SH-SY5Y (cell line): Measurements from ENCODE around the gene PKNOX2.

Experiments
- GATA2 ChIP-seq: IDR thresholded peaks from 2 replicates; pipeline ENCODE4 v1.6.1; 2011; ENCODE audit warnings: mild to moderate bottlenecking, low read depth, low read length
- GATA3 ChIP-seq: IDR thresholded peaks from 2 replicates; pipeline ENCODE4 v1.6.1; 2011; ENCODE audit warnings: low read depth, mild to moderate bottlenecking, low read length, moderate library complexity

The PKNOX2 gene

GRCh38 chr11:125164422-125165110 lies at the start of gene PKNOX2:
Gene PKNOX2, plus strand, starts transcription at chr11:125164751. Its CDS starts 186,555 bp downstream, at chr11:125351306.
- TF ChIP-seq GATA2: no peak; the same call in 1 of the 2 replicates
- TF ChIP-seq GATA3: no peak

GRCh38 chr11:125117429-125117828 lies 47.1 kb upstream of the PKNOX2 start:
- TF ChIP-seq GATA2: no peak
- no peak for TF ChIP-seq GATA3

GRCh38 chr11:125123194-125123946 lies 41.2 kb upstream of the PKNOX2 start:
- TF ChIP-seq GATA2 (no peak), GATA3 (no peak)

GRCh38 chr11:125123947-125124617 lies 40.5 kb upstream of the PKNOX2 start:
- TF ChIP-seq GATA3: no peak

- TF ChIP-seq GATA2: no peak
- no peak for TF ChIP-seq GATA3
Measured at GRCh38 chr11:125124618-125124992, 39.9 kb upstream of the PKNOX2 start.

GRCh38 chr11:125128450-125128849 lies 36.1 kb upstream of the PKNOX2 start:
- TF ChIP-seq GATA2: no peak
- no peak for TF ChIP-seq GATA3

GRCh38 chr11:125129316-125129993 lies 35.1 kb upstream of the PKNOX2 start:
- TF ChIP-seq GATA3: no peak
- TF ChIP-seq GATA2: no peak

GRCh38 chr11:125132071-125132470 lies 32.5 kb upstream of the PKNOX2 start:
- TF ChIP-seq GATA2 (no peak), GATA3 (no peak)

- TF ChIP-seq GATA2: no peak
- TF ChIP-seq GATA3: no peak
Measured at GRCh38 chr11:125132596-125132995, 32.0 kb upstream of the PKNOX2 start.

- TF ChIP-seq GATA3: no peak
- TF ChIP-seq GATA2: no peak
Measured at GRCh38 chr11:125136001-125136400, 28.6 kb upstream of the PKNOX2 start.

- no peak for TF ChIP-seq GATA3
- TF ChIP-seq GATA2: no peak
Measured at GRCh38 chr11:125138966-125139365, 25.6 kb upstream of the PKNOX2 start.

GRCh38 chr11:125139778-125140177 lies 24.8 kb upstream of the PKNOX2 start:
- TF ChIP-seq GATA2 (no peak), GATA3 (no peak)

GRCh38 chr11:125140233-125140632 lies 24.3 kb upstream of the PKNOX2 start:
- no peak for TF ChIP-seq GATA3
- TF ChIP-seq GATA2: no peak

- TF ChIP-seq GATA3 (no peak), GATA2 (no peak)
Measured at GRCh38 chr11:125141178-125141577, 23.4 kb upstream of the PKNOX2 start.

GRCh38 chr11:125141686-125142535 lies 22.6 kb upstream of the PKNOX2 start:
- TF ChIP-seq GATA2 (no peak), GATA3 (no peak)
